Measurements from ENCODE around the gene CDCA4. TPM values are rescaled to one million over a fixed set of nuclear protein-coding genes. Genes with fewer than 3 reads are reported as not detected.
"Not testable (repeated sequence)": the region's sequence is repeated elsewhere in the genome, so short reads cannot be mapped to it uniquely, and the experiment has no call there.

The CDCA4 gene
- total and polyA plus RNA-seq, 2 experiments from 2014 or later, result 34.5 to 47.7 TPM

DNA sequence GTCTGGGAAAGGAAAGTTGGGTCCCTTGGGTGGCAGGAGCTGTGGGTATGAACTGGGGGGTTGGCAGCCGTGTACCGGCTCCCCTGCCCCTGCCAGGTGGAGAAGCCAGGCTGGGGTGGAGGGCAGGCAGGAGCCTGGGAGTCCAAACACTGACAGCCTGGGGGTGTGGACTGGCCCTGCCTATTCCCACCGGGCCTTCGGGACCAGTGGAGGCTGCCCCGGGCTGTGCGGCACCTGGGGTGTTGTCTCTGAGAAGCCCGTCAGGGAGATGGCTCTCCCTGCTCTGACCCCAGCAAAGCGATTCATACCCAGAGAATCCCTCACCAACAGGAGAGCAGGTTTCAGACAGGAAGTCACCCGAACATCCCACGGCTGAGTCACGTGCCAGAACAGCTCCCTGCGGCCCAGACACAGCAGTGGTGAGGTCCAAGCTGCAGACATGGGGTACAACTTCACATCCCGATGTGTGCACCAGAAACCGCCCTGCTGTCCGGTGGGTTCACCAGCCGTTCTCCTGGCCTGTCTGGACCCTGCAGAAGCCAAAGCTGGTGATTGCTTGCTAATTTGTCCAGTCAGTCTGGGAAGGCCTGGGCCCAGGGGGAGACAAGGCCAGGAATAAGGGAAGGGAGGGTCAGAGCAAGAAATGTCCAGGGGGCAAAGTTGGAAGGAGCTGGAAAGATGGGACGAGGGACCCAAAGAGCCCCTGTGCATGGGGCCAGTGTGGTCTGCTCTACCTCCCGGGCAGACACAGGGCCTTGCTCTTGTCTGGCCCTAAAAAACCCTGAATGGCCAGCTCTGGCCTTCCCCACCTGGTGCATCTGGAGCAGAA lies 46.5 kb upstream of the CDCA4 start:
- H3K27me3 ChIP-seq, result no peaks in the 10 kb centered on the region
- DNase-seq (ENCODE audit: low read depth in 1 of 2, low spot score in 1 of 2), result no peak
- TF ChIP-seq, protein P1, sequence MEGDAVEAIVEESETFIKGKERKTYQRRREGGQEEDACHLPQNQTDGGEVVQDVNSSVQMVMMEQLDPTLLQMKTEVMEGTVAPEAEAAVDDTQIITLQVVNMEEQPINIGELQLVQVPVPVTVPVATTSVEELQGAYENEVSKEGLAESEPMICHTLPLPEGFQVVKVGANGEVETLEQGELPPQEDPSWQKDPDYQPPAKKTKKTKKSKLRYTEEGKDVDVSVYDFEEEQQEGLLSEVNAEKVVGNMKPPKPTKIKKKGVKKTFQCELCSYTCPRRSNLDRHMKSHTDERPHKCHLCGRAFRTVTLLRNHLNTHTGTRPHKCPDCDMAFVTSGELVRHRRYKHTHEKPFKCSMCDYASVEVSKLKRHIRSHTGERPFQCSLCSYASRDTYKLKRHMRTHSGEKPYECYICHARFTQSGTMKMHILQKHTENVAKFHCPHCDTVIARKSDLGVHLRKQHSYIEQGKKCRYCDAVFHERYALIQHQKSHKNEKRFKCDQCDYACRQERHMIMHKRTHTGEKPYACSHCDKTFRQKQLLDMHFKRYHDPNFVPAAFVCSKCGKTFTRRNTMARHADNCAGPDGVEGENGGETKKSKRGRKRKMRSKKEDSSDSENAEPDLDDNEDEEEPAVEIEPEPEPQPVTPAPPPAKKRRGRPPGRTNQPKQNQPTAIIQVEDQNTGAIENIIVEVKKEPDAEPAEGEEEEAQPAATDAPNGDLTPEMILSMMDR (IDR thresholded peaks at IDR 0.05; ENCODE audit: low read depth, low read length), result no peak
- no peak overlapping the region for H3K4me3 ChIP-seq
- H3K9me3 ChIP-seq (ENCODE audit: low read depth), result no peaks in the 10 kb centered on the region
- no peaks in the 10 kb centered on the region for H3K36me3 ChIP-seq
- no peak overlapping the region for H3K27ac ChIP-seq
- H3K4me1 ChIP-seq (ENCODE audit: low read depth), result peaks cover 13% of the 10 kb centered on the region

DNA sequence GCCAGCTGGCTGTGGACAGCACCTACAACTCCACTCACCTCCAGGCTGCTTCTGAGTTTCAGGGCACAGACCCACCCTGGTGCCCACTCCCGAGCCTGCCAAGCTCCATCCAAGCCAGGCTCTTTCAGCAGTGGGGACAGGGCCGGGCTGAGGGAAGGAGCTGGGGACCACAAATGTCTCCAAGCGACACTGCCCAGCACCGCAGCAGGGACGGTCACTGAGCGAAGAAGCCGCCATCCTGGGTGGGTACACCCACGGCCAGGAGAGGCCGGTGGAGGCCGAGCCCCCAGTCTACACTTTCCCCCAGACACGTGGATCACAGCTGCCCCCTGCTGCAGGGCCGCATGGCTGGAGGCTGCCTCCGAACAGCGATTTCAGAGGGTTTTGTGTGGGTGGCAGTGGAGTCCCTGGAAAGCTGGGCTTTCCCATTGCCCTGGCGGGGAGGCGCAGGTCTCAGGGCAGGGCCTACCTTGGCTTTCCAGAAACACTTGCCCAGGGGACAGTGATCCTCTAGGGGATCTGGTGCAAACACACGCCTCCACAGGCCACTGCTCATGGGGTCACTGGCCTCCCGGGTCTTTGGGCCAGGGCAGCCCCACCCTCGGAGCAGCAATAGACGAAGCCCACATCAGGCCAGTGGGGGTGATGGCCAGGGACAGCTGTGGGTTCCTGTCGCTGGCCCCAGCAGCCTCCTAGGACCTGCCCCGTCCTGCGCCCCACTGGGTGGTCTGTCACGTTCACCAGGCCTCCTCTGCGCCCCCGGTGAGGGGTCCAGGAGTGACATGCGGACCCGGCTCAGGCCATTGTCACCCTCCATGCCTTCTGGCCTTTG lies 45.6 kb upstream of the CDCA4 start:
- TF ChIP-seq, protein P1 (IDR thresholded peaks at IDR 0.05; ENCODE audit: low read depth, low read length), result no peak
- no peak overlapping the region for H3K4me3 ChIP-seq
- no peaks in the 10 kb centered on the region for H3K36me3 ChIP-seq
- H3K27me3 ChIP-seq, result no peaks in the 10 kb centered on the region
- H3K27ac ChIP-seq, result peak overlapping the region; percentile 80
- H3K9me3 ChIP-seq (ENCODE audit: low read depth), result no peaks in the 10 kb centered on the region
- DNase-seq (ENCODE audit: low read depth in 1 of 2, low spot score in 1 of 2), result no peak
- peaks cover 13% of the 10 kb centered on the region for H3K4me1 ChIP-seq (ENCODE audit: low read depth)

DNA sequence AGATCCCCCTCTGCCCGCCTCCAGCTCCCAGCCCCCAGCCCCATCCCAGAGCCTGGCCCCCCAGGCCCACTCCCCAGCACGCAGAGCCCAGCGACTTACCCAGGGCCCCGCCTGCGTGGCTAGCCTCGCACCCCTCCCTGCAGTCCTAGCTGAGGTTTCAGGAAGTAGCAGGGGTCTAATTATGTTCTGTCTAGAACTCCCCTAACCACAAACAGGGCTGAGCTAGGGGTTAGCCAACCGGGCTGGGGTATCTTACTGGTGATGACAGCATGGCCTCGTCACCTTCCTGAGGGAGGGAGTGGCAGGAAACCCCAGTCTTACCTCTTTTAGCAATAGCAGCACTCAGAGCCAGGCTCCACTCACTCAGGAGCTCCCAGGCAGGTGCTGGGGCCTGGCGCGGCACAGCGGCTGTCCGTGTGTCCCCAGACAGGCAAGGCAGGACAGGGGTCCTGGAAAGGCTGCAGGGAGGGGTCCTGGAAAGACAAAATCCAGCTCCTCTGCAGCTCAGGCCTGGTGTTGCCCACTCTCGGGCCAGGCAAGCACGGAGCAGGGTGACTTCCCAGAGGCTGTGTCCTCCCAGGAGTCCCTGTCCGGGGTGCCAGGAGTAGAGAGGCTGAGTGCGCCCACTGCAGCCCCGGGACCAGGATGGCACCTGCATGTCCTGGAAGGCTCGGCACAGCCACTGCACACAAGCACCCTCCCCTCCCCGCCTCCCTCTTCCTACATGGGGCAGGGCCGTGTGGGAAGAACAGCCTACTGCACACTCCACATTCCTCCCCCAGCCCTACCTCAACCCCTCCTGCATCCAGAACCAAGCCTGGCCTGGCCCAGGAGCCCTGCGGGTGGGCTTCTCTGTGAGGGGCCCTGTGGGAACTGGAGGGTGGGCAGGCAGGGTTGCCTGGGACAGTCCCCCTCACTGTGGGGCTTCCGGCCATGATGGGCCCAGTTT lies 44.7 kb upstream of the CDCA4 start, which contains the start of gene GPR132:
GPR132 (minus strand) TSS at position 151 of the 949 bp plus-strand sequence. CDS start 10,010 bp downstream, outside the sequence.
- peaks cover 13% of the 10 kb centered on the region for H3K4me1 ChIP-seq (ENCODE audit: low read depth)
- peak; percentile 30 to 66 for DNase-seq (ENCODE audit: low read depth in 1 of 2, low spot score in 1 of 2)
- peak within 1 kb of the TSS; percentile 80 for H3K27ac ChIP-seq
- TF ChIP-seq, protein P1 (IDR thresholded peaks at IDR 0.05; ENCODE audit: low read depth, low read length), result no peak
- no peak within 1 kb of the TSS for H3K4me3 ChIP-seq
- H3K36me3 ChIP-seq, result no peaks in the 10 kb centered on the region
- H3K9me3 ChIP-seq (ENCODE audit: low read depth), result no peaks in the 10 kb centered on the region
- no peaks in the 10 kb centered on the region for H3K27me3 ChIP-seq

DNA sequence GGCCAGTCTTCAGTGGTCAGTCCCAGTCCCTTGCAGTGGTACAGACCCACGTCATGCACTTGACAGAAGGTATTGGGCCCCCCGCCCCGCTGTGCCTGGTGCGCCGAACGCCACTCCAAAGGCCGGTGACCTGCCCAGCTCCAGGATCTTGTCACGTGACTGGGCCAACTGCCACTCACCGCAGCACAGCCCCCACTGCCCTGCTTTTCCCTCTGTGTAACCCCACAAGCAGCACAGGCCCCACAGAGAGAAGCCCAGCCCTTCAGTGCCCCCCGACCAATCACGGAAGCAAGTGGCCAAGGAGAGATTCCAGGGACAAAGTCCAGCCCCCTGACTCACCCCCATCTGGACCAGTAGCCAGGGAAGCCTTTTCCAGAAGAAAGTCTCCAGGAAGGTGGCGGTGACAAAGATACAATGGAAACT lies 43.8 kb upstream of the CDCA4 start:
- Histone ChIP-seq H3K4me1 (ENCODE audit: low read depth) (peaks cover 13% of the 10 kb centered on the region), H3K4me3 (no peak overlapping the region), H3K36me3 (no peaks in the 10 kb centered on the region), H3K27me3 (no peaks in the 10 kb centered on the region), H3K9me3 (ENCODE audit: low read depth) (no peaks in the 10 kb centered on the region), H3K27ac (peak overlapping the region; percentile 80)
- DNase-seq (ENCODE audit: low read depth in 1 of 2, low spot score in 1 of 2), result peak in 1 of 2 donors; percentile 51
- TF ChIP-seq, protein P1 (IDR thresholded peaks at IDR 0.05; ENCODE audit: low read depth, low read length), result no peak

DNA sequence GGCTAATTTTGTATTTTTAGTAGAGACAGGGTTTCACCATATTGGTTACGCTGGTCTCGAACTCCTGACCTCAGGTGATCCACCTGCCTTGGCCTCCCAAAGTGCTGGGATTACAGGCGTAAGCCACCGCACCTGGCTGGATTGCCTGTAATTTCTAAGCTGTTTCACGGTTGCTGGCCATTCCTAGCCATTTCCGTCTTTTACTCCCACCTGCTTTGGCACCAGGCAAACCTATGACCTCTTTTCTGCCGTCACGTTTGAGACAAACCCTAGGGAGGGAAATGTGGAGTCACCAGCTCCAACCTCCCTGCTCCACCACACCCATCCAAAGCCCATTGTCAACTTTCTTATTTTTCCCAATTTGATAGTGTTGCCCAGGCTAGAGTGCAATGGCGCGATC lies 43.1 kb upstream of the CDCA4 start:
- Histone ChIP-seq H3K27ac (no peak overlapping the region), H3K36me3 (no peaks in the 10 kb centered on the region), H3K27me3 (no peaks in the 10 kb centered on the region), H3K4me3 (no peak overlapping the region), H3K9me3 (ENCODE audit: low read depth) (no peaks in the 10 kb centered on the region), H3K4me1 (ENCODE audit: low read depth) (peaks cover 14% of the 10 kb centered on the region)
- no peak for DNase-seq (ENCODE audit: low read depth in 1 of 2, low spot score in 1 of 2)
- TF ChIP-seq, protein P1 (IDR thresholded peaks at IDR 0.05; ENCODE audit: low read depth, low read length), result no peak

DNA sequence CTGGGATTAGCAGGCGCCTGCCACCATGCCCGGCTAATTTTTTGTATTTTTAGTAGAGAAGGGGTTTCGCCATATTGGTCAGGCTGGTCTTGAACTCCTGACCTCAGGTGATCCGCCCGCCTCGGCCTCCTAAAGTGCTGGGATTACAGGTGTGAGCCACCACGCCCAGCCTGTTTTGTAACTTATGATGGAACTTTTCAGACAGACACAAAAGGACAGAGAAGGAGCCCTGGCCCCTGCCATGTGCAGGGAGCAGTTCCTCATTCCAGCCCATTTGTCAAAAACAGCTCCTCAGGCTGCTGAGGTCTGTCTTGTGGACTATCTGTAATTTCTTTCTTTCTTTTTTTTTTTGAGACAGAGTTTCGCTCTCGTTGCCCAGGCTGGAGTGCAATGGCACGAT lies 42.6 kb upstream of the CDCA4 start:
- H3K4me1 ChIP-seq (ENCODE audit: low read depth), result peaks cover 17% of the 10 kb centered on the region
- H3K9me3 ChIP-seq (ENCODE audit: low read depth); H3K27me3 ChIP-seq; DNase-seq (ENCODE audit: low read depth in 1 of 2, low spot score in 1 of 2); H3K4me3 ChIP-seq; H3K36me3 ChIP-seq; H3K27ac ChIP-seq: not testable (repeated sequence)

All from cardiac muscle cell (in vitro differentiated cells and primary cell).